HCT116 (cell line): ENCODE data around the gene DENND2D. TPM values are rescaled to one million over a fixed set of nuclear protein-coding genes. Genes with fewer than 3 reads are reported as not detected.

Experiments used
- ATAC-seq: fragments of 200-7000 bp; cut with Tn5 transposase; 2 replicates; pipeline ENCODE4 v1.9.1; 2020; ENCODE audit warnings: mild to moderate bottlenecking, moderate library complexity
- BruUV-seq: library from RNA; stranded (reverse); fragments of 400-500 nt; replicated peaks from 2 replicates; lab custom pipeline; 2021; lab: Mats Ljungman, UMichigan
- CTCF ChIA-PET: fragments of 300-600 bp; sonication (Branson Sonifier 250); formaldehyde crosslinking; loops from one replicate; lab custom pipeline; 2021; ENCODE audit warnings: antibody characterized with exemption; lab: Charles Lee
- POLR2A ChIA-PET: fragments of 300-600, 350-600 bp; sonication (Branson Sonifier 250); formaldehyde crosslinking; loops from one replicate; lab custom pipeline; 2021; ENCODE audit warnings: antibody characterized with exemption; lab: Charles Lee
- RAD21 ChIA-PET, 2 experiments: fragments of 300-600 bp; sonication (Branson Sonifier 250); formaldehyde crosslinking; loops; one replicate each; lab custom pipeline; 2023; ENCODE audit warnings: low total read pairs in 2 of 2; ENCODE audit not compliant: uncharacterized antibody in 2 of 2, unreplicated experiment in 2 of 2, low non-redundant PET in 1 of 2; lab: Charles Lee
- DNase-seq: peaks from one replicate; pipeline ENCODE4 v3.0.0-alpha.2; 2010; ENCODE audit warnings: low read depth, low spot score
- H2AFZ ChIP-seq: fragments of 200-600 bp; shearing (Covaris generic), sonication (generic); 2 replicates; pipeline ENCODE4 v1.6.1; 2017; ENCODE audit warnings: low read depth, mixed run types, mixed read lengths, antibody characterized with exemption, low read length; ENCODE audit not compliant: poor library complexity, severe bottlenecking
- H3K27ac ChIP-seq: 2 replicates; pipeline ENCODE4 v1.5.1; 2012; ENCODE audit warnings: low read depth, low read length
- H3K27me3 ChIP-seq: fragments of 200-600 bp; sonication (generic); 2 replicates; pipeline ENCODE4 v1.6.1; 2016; ENCODE audit warnings: mixed run types, low read length, mixed read lengths; ENCODE audit not compliant: insufficient read depth
- H3K36me3 ChIP-seq, 2 experiments: fragments of 200-500 bp in 1 of 2; fragments of 200-600 bp in 1 of 2; sonication (Bioruptor generic) in 1 of 2; sonication (generic) in 1 of 2; 2 replicates each; pipeline versions ENCODE4 v1.5.1 to v1.6.1; 2014 to 2016; ENCODE audit warnings: low read length in 2 of 2, inconsistent platforms in 1 of 2, mixed read lengths in 1 of 2, mixed run types in 1 of 2; ENCODE audit not compliant: insufficient read depth in 2 of 2, control insufficient read depth in 1 of 2
- H3K4me1 ChIP-seq, 2 experiments: fragments of 200-600 bp in 1 of 2; sonication (generic) in 1 of 2; 2 replicates each; pipeline versions ENCODE4 v1.5.1 to v1.6.1; 2012 to 2017; ENCODE audit warnings: low read length in 2 of 2, inconsistent platforms in 1 of 2, mild to moderate bottlenecking in 1 of 2, mixed read lengths in 1 of 2, mixed run types in 1 of 2, moderate library complexity in 1 of 2; ENCODE audit not compliant: insufficient read depth in 2 of 2, control insufficient read depth in 1 of 2
- H3K4me2 ChIP-seq: fragments of 200-600 bp; sonication (generic); 2 replicates; pipeline ENCODE4 v1.6.1; 2017; ENCODE audit warnings: mixed run types, low read length, mixed read lengths
- H3K4me3 ChIP-seq, 2 experiments: fragments of 200-600 bp in 1 of 2; sonication (generic) in 1 of 2; replicated peaks in 1 of 2; 2 replicates each; pipeline ENCODE4 v1.5.1; 2011 to 2016; ENCODE audit warnings: low read length in 2 of 2, control low read depth in 1 of 2, low read depth in 1 of 2, mild to moderate bottlenecking in 1 of 2, mixed read lengths in 1 of 2, mixed run types in 1 of 2
- H3K79me2 ChIP-seq: fragments of 200-600 bp; sonication (generic); 2 replicates; pipeline ENCODE4 v1.6.1; 2017; ENCODE audit warnings: mild to moderate bottlenecking, mixed run types, low read length, moderate library complexity, mixed read lengths; ENCODE audit not compliant: insufficient read depth
- H3K9ac ChIP-seq: fragments of 200-600 bp; sonication (generic); 2 replicates; pipeline ENCODE4 v1.6.1; 2016; ENCODE audit warnings: low read length, mixed read lengths
- H3K9me2 ChIP-seq: fragments of 200-600 bp; sonication (generic), shearing (Covaris generic); 2 replicates; pipeline ENCODE4 v1.6.1; 2017; ENCODE audit warnings: mixed run types, mild to moderate bottlenecking, moderate library complexity; ENCODE audit not compliant: insufficient read depth
- H3K9me3 ChIP-seq, 2 experiments: fragments of 200-500 bp in 1 of 2; fragments of 200-600 bp in 1 of 2; sonication (Bioruptor generic) in 1 of 2; sonication (generic) in 1 of 2; 2 replicates each; pipeline ENCODE4 v1.6.1; 2014 to 2017; ENCODE audit warnings: low read length in 2 of 2, mixed read lengths in 2 of 2, inconsistent platforms in 1 of 2, low read depth in 1 of 2, mild to moderate bottlenecking in 1 of 2, mixed run types in 1 of 2, moderate library complexity in 1 of 2; ENCODE audit not compliant: control insufficient read depth in 1 of 2, insufficient read depth in 1 of 2
- H4K20me1 ChIP-seq: fragments of 200-600 bp; sonication (generic), shearing (Covaris generic); 2 replicates; pipeline ENCODE4 v1.6.1; 2017; ENCODE audit warnings: mixed run types, mild to moderate bottlenecking, moderate library complexity; ENCODE audit not compliant: insufficient read depth
- CBX3 ChIP-seq: IDR thresholded peaks from 2 replicates; pipeline ENCODE4 v1.6.1; 2012; ENCODE audit warnings: low read depth
- CEBPB ChIP-seq: IDR thresholded peaks from 2 replicates; pipeline ENCODE4 v1.6.1; 2012; ENCODE audit warnings: low read depth
- EGR1 ChIP-seq: IDR thresholded peaks from 2 replicates; pipeline ENCODE4 v1.6.1; 2012; ENCODE audit warnings: low read depth
- ELF1 ChIP-seq: IDR thresholded peaks from 2 replicates; pipeline ENCODE4 v1.6.1; 2012; ENCODE audit warnings: low read depth, borderline replicate concordance
- EZH2 ChIP-seq: fragments of 200-600 bp; sonication (generic); IDR thresholded peaks from 2 replicates; pipeline ENCODE4 v1.6.1; 2017; ENCODE audit warnings: antibody characterized with exemption, mixed run types
- EZH2phosphoT487 ChIP-seq: fragments of 200-600 bp; IDR thresholded peaks from 2 replicates; pipeline ENCODE4 v1.6.1; 2018; ENCODE audit warnings: antibody characterized with exemption, borderline replicate concordance
- FOSL1 ChIP-seq: IDR thresholded peaks from 2 replicates; pipeline ENCODE4 v1.6.1; 2012; ENCODE audit warnings: low read depth
- JUND ChIP-seq: IDR thresholded peaks from 2 replicates; pipeline ENCODE4 v1.6.1; 2012
- POLR2A ChIP-seq: IDR thresholded peaks from 2 replicates; pipeline ENCODE4 v1.7.0; 2011; ENCODE audit warnings: borderline replicate concordance; ENCODE audit not compliant: insufficient read depth, insufficient read length; ENCODE audit errors: extremely low read depth
- POLR2AphosphoS5 ChIP-seq: IDR thresholded peaks from 2 replicates; pipeline ENCODE4 v1.6.1; 2011; ENCODE audit warnings: mild to moderate bottlenecking, low read depth, low read length, moderate library complexity
- SIN3A ChIP-seq: IDR thresholded peaks from 2 replicates; pipeline ENCODE4 v1.6.1; 2012; ENCODE audit warnings: low read depth
- SRF ChIP-seq: IDR thresholded peaks from 2 replicates; pipeline ENCODE4 v1.6.1; 2012; ENCODE audit warnings: low read depth
- TCF7L2 ChIP-seq: IDR thresholded peaks from 2 replicates; pipeline ENCODE4 v1.7.0; 2011; ENCODE audit warnings: borderline replicate concordance, inconsistent platforms; ENCODE audit not compliant: insufficient read depth, insufficient read length; ENCODE audit errors: extremely low read depth
- YY1 ChIP-seq: IDR thresholded peaks from 2 replicates; pipeline ENCODE4 v1.6.1; 2011; ENCODE audit warnings: low read length, low read depth, moderate library complexity, mild to moderate bottlenecking; ENCODE audit not compliant: insufficient replicate concordance; ENCODE audit errors: extremely low read depth
- ZFX ChIP-seq: fragments of 450-650 bp; IDR thresholded peaks from 2 replicates; pipeline ENCODE4 v1.6.1; 2017
- ZNF274 ChIP-seq: fragments of 200-500 bp; sonication (Bioruptor generic); IDR thresholded peaks from 2 replicates; pipeline ENCODE4 v1.6.1; 2014; ENCODE audit warnings: mild to moderate bottlenecking, low read depth, low read length, inconsistent platforms
- intact Hi-C: fragments of 100-400 bp; cut with micrococcal nuclease; formaldehyde crosslinking; loops from 2 replicates; pipeline ENCODE4 v1.10.0; 2022
- total RNA-seq: library from RNA; stranded (reverse); gene quantifications from one replicate; pipeline ENCODE4 v1.2.1, GENCODE V29; 2021; ENCODE audit not compliant: unreplicated experiment
- TF ChIP-seq, protein P1 (sequence below): IDR thresholded peaks from 2 replicates; pipeline ENCODE4 v1.6.1; 2012
- TF ChIP-seq, protein P2 (sequence below): IDR thresholded peaks from 2 replicates; pipeline ENCODE4 v1.6.1; 2011; ENCODE audit warnings: mild to moderate bottlenecking, low read length, moderate library complexity; ENCODE audit not compliant: insufficient replicate concordance; ENCODE audit errors: extremely low read depth
- TF ChIP-seq, protein P3 (sequence below), 3 experiments: fragments of 200-600 bp in 1 of 3; sonication (generic) in 1 of 3; IDR thresholded peaks in 2 of 3; conservative IDR thresholded peaks in 1 of 3; 2 replicates each; pipeline ENCODE4 v1.5.1; 2012 to 2017; ENCODE audit warnings: low read depth in 2 of 3, low read length in 2 of 3, antibody characterized with exemption in 1 of 3, borderline replicate concordance in 1 of 3, control low read depth in 1 of 3, mild to moderate bottlenecking in 1 of 3, mixed read lengths in 1 of 3, mixed run types in 1 of 3, moderate library complexity in 1 of 3; ENCODE audit not compliant: insufficient read depth in 1 of 3
- TF ChIP-seq, protein P4 (sequence below): IDR thresholded peaks from 2 replicates; pipeline ENCODE4 v1.6.1; 2012

The DENND2D gene
- total RNA-seq, 1 experiment from 2014 or later, result 31.9 TPM

DNA sequence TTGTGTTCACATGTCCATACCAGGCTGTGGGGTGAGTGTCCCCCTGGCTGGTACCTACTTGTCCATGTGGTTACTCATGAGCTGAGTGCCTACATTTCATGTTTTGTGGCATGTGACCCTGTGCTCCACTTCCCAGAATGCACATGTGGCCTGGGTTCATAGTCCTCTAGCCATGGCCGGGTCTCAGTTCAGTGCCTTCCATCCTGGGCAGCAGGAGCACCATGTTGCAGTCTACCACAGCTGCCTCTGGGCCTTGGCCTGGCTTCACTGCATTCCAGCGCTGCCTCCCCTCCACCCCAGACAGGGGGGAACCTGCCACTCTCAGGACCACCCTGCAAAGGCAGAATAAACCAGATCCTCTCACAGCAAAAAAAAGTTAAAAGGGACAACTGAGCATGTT, 54.9 kb downstream of the DENND2D start:
- DNase-seq (no peak), ATAC-seq (no peak)
- Histone ChIP-seq H4K20me1 (0 out of 2 replicates have a peak, but pooled peaks cover 8% of the 10 kb centered on the region), H3K9me3 (no peaks in the 10 kb centered on the region), H3K4me3 (no peak overlapping the region), H2AFZ (no peak overlapping the region), H3K9me2 (no peaks in the 10 kb centered on the region), H3K79me2 (peaks cover 93% of the 10 kb centered on the region), H3K27me3 (no peaks in the 10 kb centered on the region), H3K27ac (no peak overlapping the region), H3K4me2 (no peak overlapping the region), H3K9ac (no peak overlapping the region), H3K36me3 (peaks cover 8 to 17% of the 10 kb centered on the region in 2 experiments; a peak in 3 of 4 replicates), H3K4me1 (peaks cover 5 to 8% of the 10 kb centered on the region in 2 experiments; a peak in 3 of 4 replicates)
- BruUV-seq, result no TSS peak
- ChIA-PET CTCF (no interaction called here), POLR2A (no interaction called here), RAD21 (no interaction called here)
- TF ChIP-seq EGR1, result no peak
- TF ChIP-seq, protein P1, sequence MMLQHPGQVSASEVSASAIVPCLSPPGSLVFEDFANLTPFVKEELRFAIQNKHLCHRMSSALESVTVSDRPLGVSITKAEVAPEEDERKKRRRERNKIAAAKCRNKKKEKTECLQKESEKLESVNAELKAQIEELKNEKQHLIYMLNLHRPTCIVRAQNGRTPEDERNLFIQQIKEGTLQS, result no peak
- no peak for TF ChIP-seq YY1
- TF ChIP-seq ZNF274, result no peak
- TF ChIP-seq, protein P2, sequence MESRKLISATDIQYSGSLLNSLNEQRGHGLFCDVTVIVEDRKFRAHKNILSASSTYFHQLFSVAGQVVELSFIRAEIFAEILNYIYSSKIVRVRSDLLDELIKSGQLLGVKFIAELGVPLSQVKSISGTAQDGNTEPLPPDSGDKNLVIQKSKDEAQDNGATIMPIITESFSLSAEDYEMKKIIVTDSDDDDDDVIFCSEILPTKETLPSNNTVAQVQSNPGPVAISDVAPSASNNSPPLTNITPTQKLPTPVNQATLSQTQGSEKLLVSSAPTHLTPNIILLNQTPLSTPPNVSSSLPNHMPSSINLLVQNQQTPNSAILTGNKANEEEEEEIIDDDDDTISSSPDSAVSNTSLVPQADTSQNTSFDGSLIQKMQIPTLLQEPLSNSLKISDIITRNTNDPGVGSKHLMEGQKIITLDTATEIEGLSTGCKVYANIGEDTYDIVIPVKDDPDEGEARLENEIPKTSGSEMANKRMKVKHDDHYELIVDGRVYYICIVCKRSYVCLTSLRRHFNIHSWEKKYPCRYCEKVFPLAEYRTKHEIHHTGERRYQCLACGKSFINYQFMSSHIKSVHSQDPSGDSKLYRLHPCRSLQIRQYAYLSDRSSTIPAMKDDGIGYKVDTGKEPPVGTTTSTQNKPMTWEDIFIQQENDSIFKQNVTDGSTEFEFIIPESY, result no peak
- no peak for TF ChIP-seq JUND
- TF ChIP-seq ZFX, result no peak
- no peak for TF ChIP-seq EZH2phosphoT487
- TF ChIP-seq POLR2AphosphoS5, result no peak
- TF ChIP-seq SRF, result no peak
- TF ChIP-seq EZH2, result no peak
- TF ChIP-seq CBX3, result no peak
- no peak for TF ChIP-seq CEBPB
- no peak for TF ChIP-seq ELF1
- TF ChIP-seq TCF7L2, result no peak
- TF ChIP-seq POLR2A, result no peak
- no peak for TF ChIP-seq FOSL1
- TF ChIP-seq, protein P3, sequence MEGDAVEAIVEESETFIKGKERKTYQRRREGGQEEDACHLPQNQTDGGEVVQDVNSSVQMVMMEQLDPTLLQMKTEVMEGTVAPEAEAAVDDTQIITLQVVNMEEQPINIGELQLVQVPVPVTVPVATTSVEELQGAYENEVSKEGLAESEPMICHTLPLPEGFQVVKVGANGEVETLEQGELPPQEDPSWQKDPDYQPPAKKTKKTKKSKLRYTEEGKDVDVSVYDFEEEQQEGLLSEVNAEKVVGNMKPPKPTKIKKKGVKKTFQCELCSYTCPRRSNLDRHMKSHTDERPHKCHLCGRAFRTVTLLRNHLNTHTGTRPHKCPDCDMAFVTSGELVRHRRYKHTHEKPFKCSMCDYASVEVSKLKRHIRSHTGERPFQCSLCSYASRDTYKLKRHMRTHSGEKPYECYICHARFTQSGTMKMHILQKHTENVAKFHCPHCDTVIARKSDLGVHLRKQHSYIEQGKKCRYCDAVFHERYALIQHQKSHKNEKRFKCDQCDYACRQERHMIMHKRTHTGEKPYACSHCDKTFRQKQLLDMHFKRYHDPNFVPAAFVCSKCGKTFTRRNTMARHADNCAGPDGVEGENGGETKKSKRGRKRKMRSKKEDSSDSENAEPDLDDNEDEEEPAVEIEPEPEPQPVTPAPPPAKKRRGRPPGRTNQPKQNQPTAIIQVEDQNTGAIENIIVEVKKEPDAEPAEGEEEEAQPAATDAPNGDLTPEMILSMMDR (IDR thresholded peaks at IDR 0.05 in 2 of 3, conservative IDR thresholded peaks at IDR 0.05 in 1 of 3; ENCODE audit: borderline replicate concordance in 1 of 3, insufficient read depth in 1 of 3, low read depth in 2 of 3, low read length in 2 of 3), result no peak
- TF ChIP-seq, protein P4, sequence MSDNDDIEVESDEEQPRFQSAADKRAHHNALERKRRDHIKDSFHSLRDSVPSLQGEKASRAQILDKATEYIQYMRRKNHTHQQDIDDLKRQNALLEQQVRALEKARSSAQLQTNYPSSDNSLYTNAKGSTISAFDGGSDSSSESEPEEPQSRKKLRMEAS, result no peak
- TF ChIP-seq SIN3A, result no peak
- intact Hi-C loops, result no loop called here
